Progenitor cell of endocrine pancreas (in vitro differentiated cells): Measurements from ENCODE around the gene ANKS1A. TPM values are rescaled to one million over a fixed set of nuclear protein-coding genes. Genes with fewer than 3 reads are reported as not detected.

Experiments
- DNase-seq: peaks from one replicate; pipeline ENCODE4 v3.0.0; 2021; ENCODE audit warnings: low spot score; ENCODE audit not compliant: unreplicated experiment
- H3K27ac Mint-ChIP-seq: 2 replicates; pipeline ENCODE4 v1.8.0; 2021; ENCODE audit warnings: mild to moderate bottlenecking, moderate library complexity, mixed read lengths
- H3K27me3 Mint-ChIP-seq: 2 replicates; pipeline ENCODE4 v1.8.0; 2021; ENCODE audit warnings: mixed read lengths
- H3K36me3 Mint-ChIP-seq: 2 replicates; pipeline ENCODE4 v1.8.0; 2022; ENCODE audit warnings: mixed read lengths; ENCODE audit not compliant: insufficient read depth
- H3K4me1 Mint-ChIP-seq: 2 replicates; pipeline ENCODE4 v1.8.0; 2021; ENCODE audit warnings: low read depth, mixed read lengths
- H3K4me3 Mint-ChIP-seq: 2 replicates; pipeline ENCODE4 v1.8.0; 2021; ENCODE audit warnings: low read depth, mild to moderate bottlenecking, moderate library complexity, mixed read lengths
- H3K9me3 Mint-ChIP-seq: 2 replicates; pipeline ENCODE4 v1.8.0; 2021; ENCODE audit warnings: low read depth, mixed read lengths
- total RNA-seq: library from RNA; stranded (reverse); gene quantifications from 2 replicates; pipeline ENCODE4 v1.2.1, GENCODE V29; 2021
- TF ChIP-seq, protein P1 (sequence below): fragments of 200-600 bp; sonication (generic); IDR thresholded peaks from one replicate; pipeline ENCODE4 v1.5.0; 2021; ENCODE audit warnings: antibody characterized with exemption, mild to moderate bottlenecking; ENCODE audit not compliant: unreplicated experiment

Gene ANKS1A
- total RNA-seq, 1 donor from 2014 or later: 36.4 TPM

DNA sequence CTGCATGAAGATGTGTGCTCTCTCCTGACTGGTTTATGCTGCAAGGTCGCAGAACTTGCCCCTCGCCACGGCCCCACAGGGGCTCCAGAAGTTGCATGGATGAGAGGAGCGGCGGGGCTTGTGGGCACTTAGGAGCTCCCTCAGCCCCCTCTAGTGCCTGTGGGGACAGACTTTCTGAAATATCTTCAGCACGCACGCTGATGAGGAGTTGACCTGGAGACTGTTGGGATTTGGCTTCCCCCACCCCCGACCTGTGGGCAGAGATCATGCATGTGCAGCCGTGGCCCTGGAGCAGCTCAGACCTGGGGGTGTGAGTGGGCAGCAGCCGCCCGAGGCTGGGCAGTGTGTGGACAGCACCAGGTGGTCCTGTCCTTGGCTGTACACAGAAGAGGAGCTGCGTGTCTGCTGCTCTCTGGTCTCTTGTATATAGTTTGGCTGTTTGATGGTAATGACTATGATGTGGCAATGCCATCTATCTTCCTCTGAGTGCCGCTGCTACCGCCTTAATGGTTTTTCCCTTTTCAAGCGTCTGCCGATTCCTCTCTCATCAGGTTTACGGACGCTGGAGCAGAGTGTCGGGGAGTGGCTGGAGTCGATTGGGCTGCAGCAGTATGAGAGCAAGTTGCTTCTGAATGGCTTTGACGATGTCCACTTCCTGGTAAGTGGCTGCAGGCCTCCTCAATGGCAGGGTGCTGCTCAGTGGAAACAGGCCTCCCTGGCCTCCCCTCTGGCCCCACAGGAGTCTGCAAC, 170.7 kb downstream of the ANKS1A start:
- H3K4me3 Mint-ChIP-seq: no peak overlapping the region

DNA sequence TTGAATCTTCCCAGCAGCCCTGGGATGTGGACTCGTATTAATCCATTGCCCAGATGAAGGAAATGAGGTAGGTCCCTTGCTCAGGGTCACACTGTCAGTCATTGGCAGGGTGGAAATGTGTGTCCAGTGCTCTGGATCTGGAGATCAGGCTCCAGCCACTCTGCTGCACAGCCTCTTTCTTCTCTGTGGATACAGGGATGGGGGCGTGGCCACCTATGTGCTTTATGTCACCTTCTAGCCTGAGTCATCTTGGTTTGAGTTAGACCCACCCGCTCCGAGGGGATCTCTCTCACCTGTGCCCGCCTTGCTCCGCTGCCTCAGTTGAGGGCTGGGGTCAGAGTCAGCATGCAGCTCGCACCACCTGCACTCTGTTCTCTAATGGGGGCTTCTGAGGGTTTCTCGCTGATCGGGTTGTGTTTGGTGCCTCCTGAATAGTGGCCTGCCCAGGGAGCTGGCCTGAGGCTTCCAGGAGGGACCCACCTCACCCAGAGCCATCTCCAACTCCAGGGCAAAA, 172.1 kb downstream of the ANKS1A start:
- TF ChIP-seq, protein P1, sequence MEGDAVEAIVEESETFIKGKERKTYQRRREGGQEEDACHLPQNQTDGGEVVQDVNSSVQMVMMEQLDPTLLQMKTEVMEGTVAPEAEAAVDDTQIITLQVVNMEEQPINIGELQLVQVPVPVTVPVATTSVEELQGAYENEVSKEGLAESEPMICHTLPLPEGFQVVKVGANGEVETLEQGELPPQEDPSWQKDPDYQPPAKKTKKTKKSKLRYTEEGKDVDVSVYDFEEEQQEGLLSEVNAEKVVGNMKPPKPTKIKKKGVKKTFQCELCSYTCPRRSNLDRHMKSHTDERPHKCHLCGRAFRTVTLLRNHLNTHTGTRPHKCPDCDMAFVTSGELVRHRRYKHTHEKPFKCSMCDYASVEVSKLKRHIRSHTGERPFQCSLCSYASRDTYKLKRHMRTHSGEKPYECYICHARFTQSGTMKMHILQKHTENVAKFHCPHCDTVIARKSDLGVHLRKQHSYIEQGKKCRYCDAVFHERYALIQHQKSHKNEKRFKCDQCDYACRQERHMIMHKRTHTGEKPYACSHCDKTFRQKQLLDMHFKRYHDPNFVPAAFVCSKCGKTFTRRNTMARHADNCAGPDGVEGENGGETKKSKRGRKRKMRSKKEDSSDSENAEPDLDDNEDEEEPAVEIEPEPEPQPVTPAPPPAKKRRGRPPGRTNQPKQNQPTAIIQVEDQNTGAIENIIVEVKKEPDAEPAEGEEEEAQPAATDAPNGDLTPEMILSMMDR: no peak
- no peaks in the 10 kb centered on the region for H3K27me3 Mint-ChIP-seq
- H3K4me1 Mint-ChIP-seq: no peaks in the 10 kb centered on the region
- no peak overlapping the region for H3K27ac Mint-ChIP-seq
- H3K36me3 Mint-ChIP-seq: peaks cover 6% of the 10 kb centered on the region
- no peak overlapping the region for H3K4me3 Mint-ChIP-seq
- no peaks in the 10 kb centered on the region for H3K9me3 Mint-ChIP-seq
- DNase-seq: no peak

More for the DNA sequence above, 170.7 kb downstream of the ANKS1A start:
- Mint-ChIP-seq H3K36me3 (peaks cover 5% of the 10 kb centered on the region), H3K4me1 (no peaks in the 10 kb centered on the region), H3K27ac (no peak overlapping the region), H3K9me3 (no peaks in the 10 kb centered on the region), H3K27me3 (no peaks in the 10 kb centered on the region)
- TF ChIP-seq, protein P1: no peak
- no peak for DNase-seq

DNA sequence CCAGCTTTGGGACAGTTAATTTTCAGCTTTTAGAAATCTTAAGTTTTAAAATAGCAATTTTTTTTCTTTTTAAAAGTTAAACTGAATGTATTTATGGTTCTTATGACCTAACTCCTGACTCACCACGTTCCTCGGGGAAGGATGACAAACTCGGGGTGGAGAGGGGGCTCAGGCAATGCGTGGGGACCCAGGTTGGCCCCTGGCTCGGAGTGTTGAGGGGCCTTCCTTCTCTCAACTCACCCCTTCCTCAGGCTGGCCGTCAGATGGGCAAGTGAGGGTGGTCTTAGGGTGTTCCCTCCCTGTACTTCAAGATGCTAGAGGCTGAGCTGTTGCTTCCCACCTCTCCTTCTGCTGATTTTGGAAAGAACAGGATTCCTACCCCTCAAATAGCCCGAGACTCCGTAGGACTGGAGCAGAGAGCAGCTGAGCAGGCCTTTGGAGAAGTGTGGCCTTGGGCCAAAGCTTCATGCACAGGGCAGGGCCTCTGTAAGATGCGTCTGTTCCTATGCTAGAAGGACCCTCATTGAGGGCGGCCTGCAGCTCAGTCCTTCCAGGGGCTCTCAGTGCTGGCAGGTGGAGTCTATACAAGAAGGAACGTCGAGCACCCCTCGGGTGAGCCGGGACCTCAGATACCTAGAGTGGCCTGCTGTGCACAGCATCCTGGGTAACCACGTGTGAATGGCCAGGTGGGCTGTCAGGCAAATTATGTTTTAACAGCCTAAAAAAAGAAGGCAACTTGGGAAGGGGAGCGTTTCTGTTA, 172.8 kb downstream of the ANKS1A start:
- H3K27me3 Mint-ChIP-seq: no peaks in the 10 kb centered on the region
- DNase-seq: no peak
- peaks cover 6% of the 10 kb centered on the region for H3K36me3 Mint-ChIP-seq

DNA sequence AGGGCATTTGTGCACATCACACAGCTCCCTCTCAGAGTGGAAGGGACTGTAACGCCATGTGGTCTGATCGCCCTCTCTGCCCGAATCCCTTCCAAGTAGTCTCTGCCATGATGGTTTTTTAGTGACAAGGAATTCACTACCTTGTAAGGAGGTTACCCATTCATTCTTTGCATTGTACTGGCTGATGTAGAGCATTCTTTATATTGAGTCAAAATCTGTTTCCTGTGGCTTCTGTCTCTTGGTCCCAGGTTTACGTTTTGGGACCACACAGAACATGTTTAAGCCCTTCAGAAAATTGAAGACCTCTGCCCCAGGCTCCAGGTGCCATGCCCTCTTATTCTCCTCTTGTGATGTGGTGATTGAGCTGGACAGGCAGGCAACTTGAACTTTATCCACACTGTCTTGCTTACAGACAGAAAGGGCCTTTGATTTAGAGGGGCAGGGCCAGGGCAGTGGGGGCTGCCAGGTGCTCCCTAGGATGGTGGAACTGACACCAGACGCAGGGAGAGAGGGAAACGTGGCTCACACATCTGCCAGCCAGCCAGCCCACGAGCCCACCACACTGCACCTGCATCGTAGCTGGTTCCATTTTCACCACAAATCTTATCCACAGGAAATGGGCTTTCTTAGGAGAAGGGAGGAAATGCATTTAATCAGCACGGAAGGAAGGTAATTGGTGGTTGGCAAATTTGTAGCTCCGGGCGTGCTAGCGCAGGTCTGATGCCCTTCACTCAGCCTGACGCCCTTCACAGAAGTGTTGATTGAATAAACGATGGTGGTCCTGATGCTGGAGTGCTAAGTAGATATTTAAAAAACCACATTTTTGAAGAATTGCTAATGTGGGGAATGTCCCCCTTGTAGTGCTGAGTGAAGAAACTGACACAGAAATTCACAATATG, 173.9 kb downstream of the ANKS1A start:
- no peaks in the 10 kb centered on the region for H3K27me3 Mint-ChIP-seq
- H3K36me3 Mint-ChIP-seq: peaks cover 8% of the 10 kb centered on the region
- no peak overlapping the region for H3K27ac Mint-ChIP-seq
- no peaks in the 10 kb centered on the region for H3K9me3 Mint-ChIP-seq
- TF ChIP-seq, protein P1: no peak
- DNase-seq: no peak
- H3K4me1 Mint-ChIP-seq: no peaks in the 10 kb centered on the region
- no peak overlapping the region for H3K4me3 Mint-ChIP-seq

More for the DNA sequence above, 172.8 kb downstream of the ANKS1A start:
- Mint-ChIP-seq H3K27ac (no peak overlapping the region), H3K4me1 (no peaks in the 10 kb centered on the region), H3K4me3 (no peak overlapping the region), H3K9me3 (no peaks in the 10 kb centered on the region)
- TF ChIP-seq, protein P1: no peak
